SK-N-MC (cell line): ENCODE results near the gene TSPAN15.

Source experiments
- DNase-seq: peaks from one replicate; pipeline ENCODE4 v3.0.0-alpha.2; 2011; ENCODE audit warnings: low read depth, low spot score
- H3K27ac ChIP-seq: fragments of 200-600 bp; sonication (generic); 2 replicates; pipeline ENCODE4 v1.5.1; 2016; ENCODE audit warnings: mixed run types
- H3K36me3 ChIP-seq: fragments of 200-600 bp; sonication (generic); 2 replicates; pipeline ENCODE4 v1.6.1; 2017; ENCODE audit warnings: antibody characterized with exemption, low read length, mixed read lengths; ENCODE audit not compliant: insufficient read depth
- H3K4me3 ChIP-seq: fragments of 200-600 bp; sonication (generic); 2 replicates; pipeline ENCODE4 v1.5.1; 2016
- H3K9ac ChIP-seq: fragments of 200-600 bp; sonication (generic); 2 replicates; pipeline ENCODE4 v1.8.0; 2017; ENCODE audit warnings: mixed run types, mixed read lengths; ENCODE audit not compliant: insufficient read length
- H3K9me3 ChIP-seq: fragments of 200-600 bp; sonication (generic); 2 replicates; pipeline ENCODE4 v1.6.1; 2017; ENCODE audit warnings: low read depth, mild to moderate bottlenecking, antibody characterized with exemption, low read length, moderate library complexity, mixed read lengths
- EZH2 ChIP-seq: fragments of 200-600 bp; sonication (generic); IDR thresholded peaks from one replicate; pipeline ENCODE4 v1.6.1; 2017; ENCODE audit warnings: antibody characterized with exemption
- FOXP2 ChIP-seq: optimal IDR thresholded peaks from 2 replicates; pipeline ENCODE3; 2011; ENCODE audit warnings: mild to moderate bottlenecking, moderate library complexity; ENCODE audit not compliant: insufficient read depth; ENCODE audit errors: extremely low read length, control extremely low read depth
- POLR2AphosphoS5 ChIP-seq: IDR thresholded peaks from 2 replicates; pipeline ENCODE4 v1.6.1; 2012; ENCODE audit warnings: mild to moderate bottlenecking, low read depth, low read length, borderline replicate concordance

The TSPAN15 gene

DNA sequence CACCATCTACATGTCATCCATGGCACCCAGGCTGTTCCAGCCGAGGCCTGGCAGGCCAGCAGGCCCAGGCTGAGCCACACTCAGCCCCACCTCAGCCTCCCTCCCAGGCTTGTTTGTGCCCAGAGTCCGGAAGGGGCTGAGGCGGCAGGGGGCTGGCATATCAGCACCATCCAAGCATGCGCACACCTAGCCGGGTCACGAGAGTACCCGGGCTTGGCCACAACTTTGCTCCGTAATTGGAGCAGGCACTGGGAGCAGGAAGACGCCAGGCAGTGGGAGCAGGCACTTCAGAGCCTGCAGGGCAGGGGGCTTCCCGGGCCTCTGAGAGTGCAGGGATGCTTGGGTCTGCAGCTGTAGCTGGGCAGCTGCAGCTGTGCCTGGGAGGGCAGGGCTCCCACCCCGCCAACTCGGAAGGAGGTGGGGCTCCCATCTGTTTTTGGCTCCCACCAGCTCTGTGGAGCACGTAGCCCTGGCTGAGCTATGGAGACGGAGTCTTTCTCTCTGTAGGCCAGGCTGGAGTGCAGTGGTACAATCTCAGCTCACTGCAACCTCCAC is 15.2 kb upstream of the TSPAN15 start:
- H3K36me3 ChIP-seq = no peaks in the 10 kb centered on the region
- TF ChIP-seq EZH2 (no peak), POLR2AphosphoS5 (no peak), FOXP2 (no peak)
- no peak for DNase-seq
- H3K27ac ChIP-seq = no peak overlapping the region
- H3K9ac ChIP-seq = no peak overlapping the region
- H3K9me3 ChIP-seq = no peaks in the 10 kb centered on the region
- no peak overlapping the region for H3K4me3 ChIP-seq

DNA sequence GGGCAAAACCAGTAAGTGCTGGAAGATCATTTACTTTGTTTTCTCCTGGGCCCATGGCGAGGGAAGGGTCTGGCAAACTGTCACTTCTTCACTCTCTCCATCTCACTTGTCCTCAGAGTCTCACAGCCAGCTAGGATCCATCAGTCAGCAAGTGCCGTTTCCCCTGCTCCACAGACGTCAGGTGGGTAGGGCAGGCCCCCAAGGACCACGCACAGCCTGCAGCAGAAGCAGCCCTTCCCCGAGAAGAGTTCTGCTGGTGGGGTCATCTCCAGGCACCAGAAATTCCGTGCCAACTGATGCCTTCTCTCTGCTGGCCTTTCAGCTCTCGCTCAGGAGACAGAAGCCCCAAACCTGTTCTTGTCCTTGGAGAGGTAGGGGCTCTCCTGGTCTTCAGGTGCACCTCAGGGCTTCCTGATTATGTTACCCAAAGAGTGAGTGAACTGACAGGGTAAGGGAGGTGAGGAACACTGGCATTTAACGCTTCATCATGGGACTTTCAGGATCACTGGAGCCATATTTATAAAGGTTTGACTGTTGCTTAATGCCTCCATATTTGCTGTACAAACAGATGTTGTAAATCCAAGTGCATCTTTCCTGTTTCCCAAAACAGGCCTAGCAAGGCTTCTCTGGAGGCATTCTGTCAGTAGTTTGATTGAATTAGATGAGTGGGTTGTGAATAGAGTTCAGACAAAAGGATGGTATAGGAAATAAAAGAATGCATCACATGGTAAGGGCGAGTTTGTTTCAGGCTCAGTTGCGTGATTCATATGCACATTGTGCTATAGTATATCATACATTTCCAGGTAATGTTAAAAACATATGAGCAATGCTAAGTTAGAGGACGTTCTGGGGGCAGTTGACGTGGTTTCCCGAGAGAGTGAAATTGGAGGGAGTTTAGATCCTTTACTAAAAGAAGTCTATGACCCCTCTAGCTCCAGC is 13.7 kb upstream of the TSPAN15 start:
- DNase-seq = no peak
- TF ChIP-seq POLR2AphosphoS5 (no peak), EZH2 (no peak), FOXP2 (no peak)
- Histone ChIP-seq H3K9me3 (no peaks in the 10 kb centered on the region), H3K36me3 (no peaks in the 10 kb centered on the region), H3K9ac (no peak overlapping the region), H3K4me3 (no peak overlapping the region), H3K27ac (no peak overlapping the region)

DNA sequence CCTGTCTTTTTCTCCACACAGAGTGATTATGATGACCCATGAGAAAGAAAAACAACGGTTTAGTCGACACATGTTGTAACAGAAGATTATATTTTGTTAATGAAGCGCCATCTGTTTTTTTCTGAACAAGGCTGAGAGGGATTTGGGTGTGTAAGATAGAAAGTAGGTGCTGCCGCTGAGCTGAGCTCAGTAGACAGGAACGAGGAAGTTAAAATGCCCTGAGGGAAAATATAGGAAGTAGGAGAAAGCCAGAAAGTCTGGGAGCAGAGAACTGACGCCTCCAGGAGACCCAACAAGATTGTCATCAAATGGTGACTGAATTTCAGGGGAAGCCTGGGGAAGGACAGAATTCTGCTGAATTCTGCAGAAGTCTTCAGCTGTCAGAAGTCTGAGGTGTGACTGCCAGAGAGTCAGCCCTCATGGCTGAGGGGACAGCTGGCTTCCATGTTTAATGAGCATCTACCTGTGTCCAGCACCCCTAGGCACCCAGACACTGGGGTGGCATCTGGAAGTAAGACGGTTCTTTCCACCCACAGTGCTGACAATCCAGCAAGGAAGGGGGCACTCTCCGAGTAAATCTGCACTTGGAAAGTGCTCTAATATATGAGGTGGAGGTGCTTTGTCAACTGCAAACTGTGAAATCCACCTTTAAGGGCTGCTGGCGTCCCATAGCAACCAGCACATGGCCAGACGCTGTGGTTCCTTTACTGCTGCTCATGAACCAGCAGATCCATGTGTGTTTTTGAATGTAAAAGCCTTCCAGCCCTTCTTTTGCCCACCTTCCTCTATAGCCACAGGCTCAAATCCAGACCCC is 12.5 kb upstream of the TSPAN15 start:
- H3K27ac ChIP-seq = peak overlapping the region; percentile 68; the same call in 1 of the 2 replicates
- H3K9me3 ChIP-seq = no peaks in the 10 kb centered on the region
- no peak for DNase-seq
- no peak overlapping the region for H3K9ac ChIP-seq
- TF ChIP-seq FOXP2 (no peak), POLR2AphosphoS5 (no peak), EZH2 (no peak)
- H3K36me3 ChIP-seq = no peaks in the 10 kb centered on the region
- peak overlapping the region; percentile 51 for H3K4me3 ChIP-seq

DNA sequence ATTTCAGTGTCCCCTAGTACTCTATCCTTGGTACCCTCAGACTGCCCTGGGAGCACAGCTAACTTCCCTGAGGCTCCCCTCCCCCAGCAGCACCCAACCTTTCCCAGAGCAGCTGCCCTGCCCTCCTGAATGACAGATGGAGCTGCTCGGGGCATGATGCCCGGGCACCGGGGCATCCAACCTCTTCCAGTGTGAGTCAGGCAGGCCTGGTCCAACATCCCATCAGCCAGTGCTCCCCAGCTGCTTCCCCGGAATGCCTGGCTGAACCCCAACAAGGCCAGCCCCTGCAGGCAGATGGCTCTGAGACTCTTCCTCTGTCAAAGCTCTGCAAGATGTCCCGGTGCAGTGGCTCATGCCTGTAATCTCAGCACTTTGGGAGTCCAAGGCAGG is 11.9 kb upstream of the TSPAN15 start:
- H3K4me3 ChIP-seq = no peak overlapping the region
- no peak for DNase-seq
- TF ChIP-seq POLR2AphosphoS5 (no peak), FOXP2 (no peak), EZH2 (no peak)
- no peak overlapping the region for H3K9ac ChIP-seq
- H3K9me3 ChIP-seq = no peaks in the 10 kb centered on the region
- H3K27ac ChIP-seq = no peak overlapping the region
- no peaks in the 10 kb centered on the region for H3K36me3 ChIP-seq

DNA sequence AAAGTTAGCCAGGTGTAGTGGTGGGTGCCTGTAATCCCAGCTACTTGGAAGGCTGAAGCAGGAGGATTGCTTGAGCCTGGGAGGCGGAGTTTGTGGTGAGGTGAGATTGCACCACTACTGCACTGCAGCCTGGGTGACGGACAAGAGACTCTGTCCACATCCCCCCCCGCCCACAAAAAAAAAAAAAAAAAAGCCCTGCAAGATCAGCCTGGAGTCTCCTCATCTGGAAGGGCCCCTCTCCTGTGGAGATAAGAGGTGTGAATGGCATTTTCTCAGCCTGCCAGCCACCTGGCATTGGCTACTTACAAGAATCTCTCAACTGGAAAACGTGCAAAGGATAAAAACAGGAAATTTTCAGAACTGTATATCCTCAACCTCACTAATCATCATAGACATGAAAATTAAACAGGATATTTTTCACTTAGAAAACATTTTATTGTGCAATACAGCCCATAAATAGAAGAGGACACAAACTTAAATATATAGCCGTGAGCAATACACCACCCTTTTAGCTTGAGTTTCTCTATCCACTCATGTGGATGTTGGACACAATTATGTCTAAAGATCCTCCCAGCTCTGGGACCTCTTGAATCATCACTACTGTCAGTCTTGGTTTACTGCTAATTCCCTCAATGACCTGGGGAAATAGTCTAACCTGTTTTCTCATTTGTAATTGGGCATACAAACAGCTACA is 11.3 kb upstream of the TSPAN15 start:
- H3K9me3 ChIP-seq = no peaks in the 10 kb centered on the region
- H3K4me3 ChIP-seq = no peak overlapping the region
- no peak overlapping the region for H3K27ac ChIP-seq
- TF ChIP-seq POLR2AphosphoS5 = no peak
- TF ChIP-seq FOXP2 = no peak
- TF ChIP-seq EZH2 = no peak
- no peak for DNase-seq
- no peaks in the 10 kb centered on the region for H3K36me3 ChIP-seq
- no peak overlapping the region for H3K9ac ChIP-seq

DNA sequence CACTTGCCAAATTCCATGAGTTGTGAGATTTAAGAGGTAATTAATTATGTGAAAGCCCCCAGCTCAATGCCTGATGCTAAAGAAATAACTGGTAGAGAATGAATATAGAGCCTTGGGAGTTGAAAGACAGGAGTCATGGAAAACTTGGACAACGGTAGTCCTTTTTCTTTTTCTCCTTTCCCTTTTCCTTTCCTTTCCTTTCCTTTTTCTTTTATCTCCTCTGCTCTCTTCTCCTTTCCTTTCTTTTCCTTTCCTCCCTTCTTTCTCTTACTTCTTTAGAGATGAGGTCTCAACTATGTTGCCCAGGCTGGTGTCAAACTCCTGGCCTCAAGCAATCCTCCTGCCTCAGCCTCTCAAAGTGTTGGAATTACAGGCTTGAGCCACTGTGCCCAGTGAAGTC is 7.9 kb upstream of the TSPAN15 start:
- no peak for TF ChIP-seq POLR2AphosphoS5
- no peak for TF ChIP-seq FOXP2
- TF ChIP-seq EZH2 = no peak
- H3K36me3 ChIP-seq = no peaks in the 10 kb centered on the region
- no peaks in the 10 kb centered on the region for H3K9me3 ChIP-seq
- no peak overlapping the region for H3K27ac ChIP-seq
- H3K4me3 ChIP-seq = no peak overlapping the region
- H3K9ac ChIP-seq = no peak overlapping the region
- no peak for DNase-seq

DNA sequence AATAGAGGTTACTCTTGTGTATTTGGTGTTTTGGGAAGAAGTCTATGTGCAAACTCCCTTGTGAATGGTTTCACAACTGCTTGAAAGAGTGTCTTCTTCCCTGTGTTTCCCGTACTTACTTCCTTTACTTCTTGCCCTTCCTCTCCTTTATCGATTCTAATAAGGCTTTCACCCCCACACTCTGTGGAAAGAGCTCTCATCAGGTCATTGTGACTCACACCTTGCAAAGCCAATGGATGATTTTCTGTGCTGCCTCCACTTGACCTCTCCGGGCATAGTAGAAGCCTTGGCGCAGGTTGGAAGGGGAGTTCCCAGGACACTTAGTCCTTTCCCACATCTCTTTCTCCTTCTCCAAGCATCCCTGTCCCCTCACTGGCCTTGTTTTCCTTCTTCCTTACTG is 6.2 kb upstream of the TSPAN15 start:
- no peak for DNase-seq
- Histone ChIP-seq H3K9ac (no peak overlapping the region), H3K4me3 (no peak overlapping the region), H3K9me3 (no peaks in the 10 kb centered on the region), H3K27ac (no peak overlapping the region), H3K36me3 (no peaks in the 10 kb centered on the region)
- no peak for TF ChIP-seq EZH2
- TF ChIP-seq FOXP2 = no peak
- no peak for TF ChIP-seq POLR2AphosphoS5
